HG03571 (cell line): Measurements from ENCODE around the gene SEC23B.
"Not testable (repeated sequence)": the region's sequence is repeated elsewhere in the genome, so short reads cannot be mapped to it uniquely, and the experiment has no call there.

Experiments used
- ATAC-seq: cut with Tn5 transposase; IDR thresholded peaks from one replicate; pipeline ENCODE4 v1.9.1; 2021; ENCODE audit not compliant: unreplicated experiment

Gene SEC23B

DNA sequence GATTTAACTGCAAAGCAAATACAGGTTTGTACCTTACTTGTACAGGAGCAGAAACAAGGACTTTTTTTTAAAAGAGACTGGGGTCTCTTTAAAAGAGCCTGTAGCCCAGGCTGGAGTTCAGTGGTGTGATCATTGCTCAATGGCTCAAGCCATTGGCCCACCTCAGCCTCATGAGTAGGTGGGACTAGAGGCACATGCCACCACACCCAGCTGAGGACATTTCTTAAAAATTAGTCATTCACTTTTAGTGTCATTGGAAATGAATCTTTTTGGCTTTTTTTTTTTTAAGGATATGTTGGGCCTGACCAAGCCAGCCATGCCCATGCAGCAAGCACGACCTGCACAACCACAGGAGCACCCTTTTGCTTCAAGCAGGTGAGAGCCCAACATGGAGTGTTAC, 16.9 kb downstream of the SEC23B start:
- no peak for ATAC-seq

DNA sequence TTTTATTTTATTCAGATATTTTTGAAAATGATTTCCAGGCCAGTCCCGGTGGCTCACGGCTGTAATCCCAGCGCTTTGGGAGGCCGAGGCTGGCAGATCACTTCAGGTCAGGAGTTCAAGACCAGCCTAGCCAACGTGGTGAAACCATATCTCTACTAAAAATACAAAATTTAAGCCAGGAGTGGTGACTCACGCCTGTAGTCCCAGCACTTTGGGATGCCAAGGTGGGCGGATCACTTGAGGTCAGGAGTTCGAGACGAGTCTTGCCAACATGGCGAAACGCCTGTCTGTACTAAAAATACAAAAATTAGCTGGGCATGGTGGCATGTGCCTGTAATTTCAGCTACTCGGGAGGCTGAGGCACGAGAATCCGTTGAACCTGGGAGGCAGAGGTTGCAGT, 19.0 kb downstream of the SEC23B start:
- not testable (repeated sequence) for ATAC-seq

DNA sequence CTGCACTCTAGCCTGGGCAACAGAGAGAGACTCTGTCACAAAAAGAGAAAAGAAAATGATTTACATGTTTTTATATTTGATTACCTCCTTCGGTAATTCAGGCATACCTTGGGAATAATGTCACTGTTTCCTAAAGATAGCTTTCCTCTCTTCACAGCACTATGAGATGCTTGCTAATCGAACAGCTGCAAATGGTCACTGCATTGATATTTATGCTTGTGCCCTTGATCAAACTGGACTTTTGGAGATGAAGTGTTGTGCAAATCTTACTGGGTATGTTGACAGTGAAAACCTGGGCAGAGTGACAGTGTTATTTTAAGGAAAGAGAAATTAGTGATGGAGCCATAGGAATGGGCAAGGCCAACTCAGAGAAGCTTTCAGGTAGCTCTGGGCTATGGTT, 19.6 kb downstream of the SEC23B start:
- ATAC-seq, result no peak

DNA sequence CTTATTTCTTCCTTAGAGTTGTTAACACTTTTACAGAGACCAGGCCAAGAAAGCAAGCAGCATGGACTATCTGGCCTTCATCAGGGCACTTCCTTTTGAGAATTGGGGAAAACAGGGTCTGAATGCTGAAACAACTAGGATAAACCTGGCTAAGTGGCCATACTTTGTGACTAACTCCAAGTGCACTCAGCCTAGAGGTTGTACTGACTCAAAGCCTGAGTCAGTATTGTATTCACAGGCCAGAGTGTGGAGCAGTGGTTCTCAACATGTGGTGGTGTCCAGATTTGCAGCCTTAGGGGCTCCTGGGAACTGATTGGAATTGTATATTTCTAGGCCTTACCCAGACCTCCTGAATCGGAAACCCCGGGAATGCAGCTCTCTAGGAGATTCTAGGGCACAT, 20.1 kb downstream of the SEC23B start:
- ATAC-seq, result no peak

DNA sequence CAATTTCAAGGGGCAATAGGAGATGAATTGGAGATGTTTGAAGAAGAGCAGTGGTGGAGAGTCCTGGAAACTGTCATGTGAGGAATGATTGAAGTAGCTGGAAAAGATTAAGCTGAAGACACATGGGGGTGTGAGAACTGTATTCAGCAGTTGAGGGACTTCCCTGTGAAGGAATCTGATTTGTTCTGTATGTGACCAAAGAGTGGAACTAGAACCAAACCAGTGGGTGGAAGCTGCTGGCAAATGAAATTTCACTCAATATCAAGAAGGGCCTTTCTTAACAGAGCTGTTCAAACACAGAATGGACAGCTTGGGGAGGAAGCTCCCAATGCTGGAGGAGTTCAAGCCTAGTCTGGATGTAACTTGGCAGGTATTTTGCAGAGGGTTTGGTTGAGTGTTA, 21.3 kb downstream of the SEC23B start:
- no peak for ATAC-seq

DNA sequence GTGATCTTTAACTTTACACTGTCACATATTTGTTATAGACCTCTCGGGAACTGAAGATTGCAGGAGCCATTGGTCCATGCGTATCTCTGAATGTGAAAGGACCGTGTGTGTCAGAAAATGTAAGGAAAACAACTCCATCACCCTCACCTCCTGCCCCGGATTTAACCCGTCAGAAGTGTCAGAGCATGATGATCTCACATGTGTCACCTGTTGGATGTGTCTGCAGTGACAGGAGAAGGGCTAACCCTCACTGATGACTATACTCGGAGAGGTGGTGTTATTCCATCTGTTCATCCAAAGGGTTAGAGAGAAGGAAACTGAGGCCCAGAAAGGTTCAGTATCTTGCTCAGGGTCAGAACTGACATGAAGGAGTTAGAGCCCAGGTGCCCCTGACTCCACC, 24.9 kb downstream of the SEC23B start:
- ATAC-seq, result no peak

DNA sequence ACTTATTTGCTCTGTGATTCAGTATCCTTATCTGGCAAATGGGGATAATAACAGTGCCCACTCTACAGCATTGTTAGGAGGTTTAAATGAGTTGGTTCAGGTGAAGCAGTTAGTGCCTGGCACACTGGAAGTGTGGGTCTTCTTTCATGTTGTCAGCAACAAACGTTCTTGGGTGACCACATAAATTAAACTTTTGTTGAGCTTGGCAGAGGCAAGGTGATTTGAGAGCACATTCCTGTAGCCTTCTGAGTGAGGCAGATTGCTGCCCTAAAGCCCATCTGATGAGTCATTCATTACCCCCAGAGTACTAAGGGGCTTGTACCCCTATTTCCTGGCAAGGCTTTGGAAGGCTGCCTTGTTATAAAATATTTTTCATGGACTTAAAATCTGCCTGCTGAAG, 25.8 kb downstream of the SEC23B start:
- no peak for ATAC-seq

DNA sequence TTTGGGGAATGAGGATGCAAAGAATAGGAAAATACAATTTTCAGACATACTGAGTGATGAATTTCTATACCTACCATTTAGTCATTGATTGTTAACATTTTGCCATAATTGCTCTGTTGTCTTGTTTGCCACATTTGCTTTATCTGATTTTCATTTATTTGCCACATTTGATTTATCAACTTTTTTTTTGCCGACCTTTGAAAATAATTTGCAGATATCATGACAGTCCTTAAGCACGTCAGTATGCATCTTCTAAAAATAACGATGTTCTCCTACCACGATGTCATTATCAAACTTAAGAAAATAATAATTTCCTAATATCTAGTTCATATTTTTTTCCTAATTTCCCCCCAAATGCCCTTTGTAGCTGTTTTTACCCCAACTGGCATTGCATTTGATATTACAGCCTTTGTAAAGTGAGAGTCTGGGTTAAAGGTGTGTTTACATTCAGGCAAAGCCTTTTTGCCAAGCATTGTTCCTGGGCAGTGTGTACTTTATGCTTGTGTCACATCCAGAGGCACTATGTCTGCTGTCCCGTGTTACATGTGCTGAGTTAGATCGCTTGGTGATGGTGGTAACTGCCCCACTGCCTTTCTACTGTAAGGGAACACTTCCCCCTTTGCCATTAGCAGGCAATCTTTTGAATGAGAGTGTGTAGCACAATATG, 26.4 kb downstream of the SEC23B start:
- ATAC-seq, result no peak

DNA sequence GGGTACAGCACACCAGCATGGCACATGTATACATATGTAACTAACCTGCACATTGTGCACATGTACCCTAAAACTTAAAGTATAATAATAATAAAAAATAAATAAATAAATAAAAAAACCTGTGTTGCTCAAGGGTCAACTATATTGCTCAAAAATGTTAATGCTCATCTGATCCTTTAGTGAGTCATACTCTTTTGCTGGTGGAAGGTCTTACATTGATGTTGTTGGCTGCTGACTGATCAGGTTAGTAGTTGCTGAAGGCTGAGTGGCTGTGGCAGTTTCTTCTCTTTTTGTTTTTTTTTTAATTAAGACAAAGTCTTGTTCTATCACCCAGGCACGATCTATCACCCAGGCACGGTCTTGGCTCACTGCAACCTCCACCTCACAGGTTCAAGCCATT, 29.9 kb downstream of the SEC23B start:
- no peak for ATAC-seq

DNA sequence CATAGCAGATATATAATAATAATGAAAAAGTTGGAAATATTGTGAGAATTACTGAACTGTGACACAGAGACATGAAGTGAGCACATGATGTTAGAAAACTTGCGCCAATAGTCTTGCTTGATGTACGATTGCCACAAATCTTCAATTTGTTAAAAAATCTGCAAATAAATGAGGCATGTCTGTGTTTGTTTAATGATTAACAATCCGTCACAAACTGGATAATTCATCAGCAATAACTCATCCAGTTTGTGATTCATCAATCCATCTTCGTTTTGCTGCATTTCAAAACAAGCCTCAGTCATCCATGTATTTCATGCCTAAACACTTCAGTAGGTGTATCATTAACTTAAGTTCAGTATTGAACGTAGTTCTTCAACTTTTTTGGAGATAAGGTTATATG, 34.0 kb downstream of the SEC23B start:
- ATAC-seq, result no peak

DNA sequence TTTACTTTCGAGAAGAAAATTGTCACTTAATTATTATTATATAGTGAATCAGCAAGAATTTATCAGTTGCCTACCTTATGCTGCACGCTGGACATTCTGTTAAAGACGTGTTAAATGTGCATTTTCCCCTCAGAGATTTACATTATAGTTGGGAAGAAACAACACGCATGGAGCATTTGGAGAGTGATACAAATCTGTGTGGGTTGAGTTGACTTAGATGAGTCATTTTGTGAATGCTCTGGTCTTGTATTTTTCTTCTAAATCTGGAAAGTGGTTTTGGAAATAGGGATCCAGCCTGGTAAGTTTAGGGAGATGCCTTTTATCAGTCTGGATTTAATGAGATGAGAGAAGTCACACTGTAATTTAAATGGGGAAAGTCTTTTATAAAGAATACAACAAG, 35.5 kb downstream of the SEC23B start:
- no peak for ATAC-seq

DNA sequence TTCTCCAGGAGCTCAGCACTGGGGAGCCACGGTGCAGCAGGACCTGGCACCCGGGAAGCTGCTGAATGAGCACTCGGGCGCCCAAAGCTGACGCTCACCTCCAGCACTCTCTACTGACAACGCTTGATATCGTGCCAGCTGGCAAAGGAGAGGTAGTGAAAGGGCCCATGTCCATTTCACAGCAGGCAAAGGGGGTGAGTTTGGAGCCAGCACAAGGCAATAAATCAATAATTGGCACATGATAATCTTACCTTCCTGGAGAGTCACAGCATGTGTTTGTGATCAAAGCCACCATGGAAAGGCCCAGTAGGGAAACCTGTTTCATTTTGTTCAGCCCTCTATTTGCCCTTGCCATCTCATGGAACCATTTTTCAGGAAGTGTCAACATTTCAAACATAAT, 36.2 kb downstream of the SEC23B start:
- no peak for ATAC-seq

DNA sequence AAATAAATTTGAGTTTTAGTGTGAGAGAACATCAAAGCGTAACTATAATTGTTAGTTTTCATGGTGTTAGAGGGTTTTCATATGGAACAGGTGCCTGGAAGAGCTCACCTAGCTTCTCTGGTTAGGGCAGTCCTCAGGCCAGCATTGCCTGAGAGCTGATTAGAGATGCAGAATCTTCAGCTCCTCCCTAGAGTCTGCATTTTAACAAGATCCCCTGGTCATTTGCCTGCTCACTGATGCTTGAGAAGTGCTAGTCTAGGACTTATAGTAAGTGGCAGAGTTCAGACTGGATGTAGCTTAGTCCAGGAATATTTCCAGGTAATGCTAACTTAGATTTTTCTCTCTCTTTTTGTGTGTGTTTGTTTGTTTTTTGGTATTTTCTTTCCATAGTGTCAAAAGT, 37.8 kb downstream of the SEC23B start:
- ATAC-seq, result no peak

DNA sequence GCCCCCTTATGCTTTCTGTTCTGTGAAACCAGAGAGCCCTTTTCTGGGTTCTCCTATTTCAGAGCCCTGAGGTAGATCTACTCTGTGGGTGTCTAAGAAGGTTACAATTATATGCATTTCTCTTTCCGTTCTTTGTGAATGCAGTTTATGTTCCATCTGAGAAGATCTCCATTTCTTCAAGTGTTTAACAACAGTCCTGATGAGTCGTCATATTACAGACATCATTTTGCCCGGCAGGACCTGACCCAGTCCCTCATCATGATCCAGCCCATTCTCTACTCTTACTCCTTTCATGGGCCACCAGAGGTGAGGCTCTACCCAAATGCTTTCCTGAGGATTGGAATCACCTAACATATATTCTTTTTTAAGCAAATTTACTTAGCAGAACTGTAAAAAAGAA, 40.7 kb downstream of the SEC23B start:
- ATAC-seq, result no peak

DNA sequence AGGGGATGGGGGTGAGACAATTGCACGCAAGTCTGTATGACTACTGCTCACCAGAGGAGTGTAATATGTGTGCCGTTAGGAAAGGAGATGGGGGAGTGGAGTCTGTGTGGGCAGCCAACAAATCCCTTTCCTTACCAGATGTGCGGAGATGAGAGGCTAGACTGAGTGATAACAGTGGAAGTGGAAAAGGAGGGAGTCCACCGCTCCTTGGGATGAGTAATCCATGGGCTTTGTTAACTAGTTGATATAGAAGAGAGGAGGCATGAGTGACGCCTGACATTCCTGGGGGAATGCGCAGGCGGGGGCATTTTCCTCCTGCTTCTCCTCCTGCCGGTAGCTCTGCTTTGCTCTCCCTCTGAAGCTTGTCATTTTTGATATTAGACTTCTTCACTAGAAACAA, 46.0 kb downstream of the SEC23B start:
- ATAC-seq, result no peak

DNA sequence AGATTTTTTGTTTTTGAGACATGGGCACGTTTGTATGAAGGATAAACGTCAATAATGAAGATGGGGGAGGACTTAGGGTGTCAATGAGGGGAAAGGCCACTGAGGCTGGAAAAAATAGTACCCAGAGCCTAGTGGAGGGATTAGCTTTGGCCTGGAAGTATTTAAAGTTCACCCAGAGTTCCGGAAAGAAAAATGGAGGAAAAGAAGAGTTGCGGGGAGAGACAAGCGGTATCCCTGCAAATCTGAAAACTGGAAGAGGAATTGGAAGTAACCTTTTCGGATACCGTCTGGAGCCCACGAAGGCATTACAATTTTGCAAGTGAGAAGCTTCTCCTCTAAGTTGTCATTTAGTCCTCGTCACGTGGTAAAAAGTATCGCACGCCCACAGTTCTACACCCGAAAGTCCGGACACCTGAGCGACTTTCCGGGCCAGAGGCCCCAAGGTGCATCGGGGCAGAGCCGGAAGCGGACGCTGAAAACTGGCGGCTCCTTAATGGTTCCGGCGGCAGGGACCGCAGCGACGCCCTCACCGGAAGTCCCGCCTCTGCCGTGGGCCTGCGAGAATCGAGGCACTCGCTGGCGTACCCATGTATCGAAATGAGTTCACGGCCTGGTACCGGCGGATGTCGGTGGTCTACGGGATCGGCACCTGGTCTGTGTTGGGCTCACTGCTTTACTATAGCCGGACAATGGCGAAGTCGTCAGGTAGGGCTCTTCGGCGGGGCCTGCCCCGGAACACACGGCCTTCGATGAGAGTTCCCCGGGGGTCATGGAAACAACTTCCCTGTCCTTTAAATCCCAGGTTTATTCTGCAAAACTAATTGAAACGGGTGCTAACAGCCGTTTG, 59.4 kb downstream of the SEC23B start, which contains the start of gene SMIM26:
TSS of gene SMIM26 (plus strand) at position 541 of the 847 bp plus-strand sequence. CDS start at position 588, 47 bp downstream.
- peak; percentile 98 for ATAC-seq

DNA sequence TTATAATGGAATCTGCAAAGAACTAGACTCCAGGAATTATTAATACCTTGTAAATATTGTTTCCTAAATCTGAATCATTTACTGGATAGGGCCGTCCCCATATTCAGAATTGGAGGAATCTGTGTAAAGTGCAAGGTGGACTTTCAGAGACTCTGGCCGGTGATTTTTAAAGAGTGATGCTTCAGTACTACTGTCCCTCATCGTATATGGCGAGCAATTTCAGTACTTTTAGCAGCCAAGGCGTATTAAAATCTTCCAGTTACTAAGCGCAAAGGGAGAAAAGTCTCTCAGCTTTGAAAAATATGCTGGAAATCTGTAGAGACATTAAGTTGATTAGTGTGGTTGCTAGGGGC, 60.0 kb downstream of the SEC23B start:
- peak; percentile 29 for ATAC-seq

DNA sequence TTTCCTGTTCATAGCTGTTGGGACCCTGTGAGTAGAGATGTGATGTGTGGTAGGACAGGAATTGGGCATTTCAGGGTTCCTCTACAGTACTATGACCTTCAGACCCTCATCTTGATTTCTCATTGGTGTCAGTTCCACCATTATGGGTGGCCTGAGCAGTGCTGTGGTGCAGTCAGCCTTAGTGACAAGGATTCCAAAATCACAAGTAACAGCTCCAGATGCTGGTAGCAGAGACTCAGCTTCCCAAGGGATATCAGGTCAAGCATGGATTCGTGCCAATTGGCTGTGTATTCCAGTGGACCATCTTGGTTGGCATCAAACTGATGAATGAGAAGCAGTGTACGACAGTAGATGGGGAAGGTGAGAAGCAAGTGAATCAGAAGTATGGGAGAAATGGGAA, 63.3 kb downstream of the SEC23B start:
- no peak for ATAC-seq

DNA sequence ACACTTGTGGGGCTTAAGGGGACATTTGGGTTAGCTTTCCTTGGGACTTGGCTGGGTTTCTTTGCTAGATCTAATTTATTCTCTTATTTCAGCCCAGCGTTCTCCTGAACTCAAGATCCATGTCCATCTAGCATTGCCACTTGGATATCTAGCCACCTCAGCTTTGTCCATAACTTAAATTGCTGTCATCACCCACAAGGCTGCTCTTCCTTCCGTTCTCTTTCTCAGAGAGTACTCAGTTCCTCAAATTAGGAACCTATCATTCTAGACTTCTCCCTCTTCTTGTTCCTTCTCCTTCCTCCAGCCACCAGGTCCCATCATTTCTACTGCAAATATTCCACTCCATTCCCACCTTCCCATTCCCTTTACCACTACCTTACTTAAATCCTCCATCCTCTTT, 63.8 kb downstream of the SEC23B start:
- ATAC-seq, result no peak

DNA sequence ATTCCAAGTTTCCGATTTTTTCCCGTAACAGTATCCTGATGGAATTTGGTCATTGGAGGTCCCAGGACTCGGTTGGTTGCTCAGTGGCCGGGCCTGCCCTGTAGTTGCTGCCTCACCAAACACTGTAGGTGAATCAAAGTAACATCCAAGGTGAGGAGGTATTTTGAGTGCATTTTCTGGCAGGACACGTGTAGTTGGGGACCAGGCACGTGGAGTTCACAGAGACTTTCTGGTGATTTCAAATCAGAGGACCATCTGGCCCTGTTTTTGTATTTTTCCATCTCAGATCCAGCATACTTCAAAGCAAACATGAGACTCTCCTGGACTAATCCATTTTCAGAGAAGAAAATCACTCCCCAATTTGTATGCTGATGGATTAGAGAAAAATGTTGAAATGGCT, 70.2 kb downstream of the SEC23B start:
- no peak for ATAC-seq

DNA sequence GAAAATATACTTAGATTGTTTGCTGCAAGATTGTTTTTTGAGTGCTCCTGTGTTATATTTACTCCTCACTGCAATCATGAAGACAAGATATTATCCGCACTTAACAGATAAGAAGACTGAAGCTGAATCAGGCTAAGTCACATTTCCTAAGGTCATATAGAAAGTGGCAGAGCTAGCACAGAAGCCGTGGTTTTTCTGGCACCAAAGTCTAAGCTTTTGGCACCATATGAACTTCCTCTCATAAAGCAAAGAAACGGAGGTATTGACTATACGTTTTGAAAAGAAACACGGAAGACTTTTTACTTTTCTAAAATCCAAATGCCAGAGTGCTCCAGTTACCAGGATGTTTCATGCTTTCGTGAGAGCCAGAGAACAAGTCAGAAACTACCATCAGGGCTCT, 70.8 kb downstream of the SEC23B start:
- no peak for ATAC-seq

DNA sequence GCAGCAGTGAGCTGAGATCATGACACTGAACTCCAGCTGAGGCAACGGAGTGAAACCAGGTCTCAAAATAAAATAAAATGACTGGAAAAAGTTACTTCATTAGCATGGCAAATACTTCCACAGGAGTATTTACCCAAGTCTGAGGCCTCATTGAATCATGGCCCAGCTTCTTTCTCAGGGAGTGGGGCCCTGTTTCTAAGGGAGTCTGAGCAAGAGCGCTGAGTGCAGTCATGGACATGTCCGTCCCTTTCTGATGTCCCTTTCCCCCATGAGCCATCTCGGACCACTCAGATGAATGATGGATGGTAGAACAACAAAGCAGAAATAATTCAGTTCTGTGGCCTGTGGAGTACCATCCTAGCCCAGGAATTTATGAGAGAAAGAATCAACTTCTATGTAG, 72.3 kb downstream of the SEC23B start:
- no peak for ATAC-seq

DNA sequence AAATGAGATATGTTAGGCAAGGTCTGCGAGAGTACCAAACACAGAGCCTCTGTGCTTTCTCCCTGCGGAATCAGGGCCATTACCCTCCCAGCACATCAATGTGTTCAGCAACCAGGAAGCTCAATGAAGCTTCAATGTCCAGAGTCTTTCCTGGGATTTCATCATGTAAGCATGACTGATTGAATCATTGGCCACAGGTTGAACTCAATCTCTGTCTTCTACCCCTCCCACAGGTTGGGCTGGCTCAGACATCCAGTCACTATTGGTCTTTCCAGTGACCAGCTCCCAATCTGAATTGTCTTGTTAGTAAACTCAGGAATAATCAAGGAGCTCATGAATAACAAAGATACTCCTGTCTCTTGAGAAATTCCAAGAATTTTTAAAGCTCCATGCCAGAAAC, 77.4 kb downstream of the SEC23B start:
- ATAC-seq, result no peak
